C4-2B (cell line): ENCODE results near the gene TWF2.

Source experiments
- ZFX ChIP-seq: fragments of 450-650 bp; IDR thresholded peaks from 2 replicates; pipeline ENCODE4 v1.6.1; 2017
- TF ChIP-seq, protein P1 (sequence below): fragments of 450-650 bp; conservative IDR thresholded peaks from 2 replicates; pipeline ENCODE4 v1.5.1; 2017; ENCODE audit warnings: mild to moderate bottlenecking

DNA sequence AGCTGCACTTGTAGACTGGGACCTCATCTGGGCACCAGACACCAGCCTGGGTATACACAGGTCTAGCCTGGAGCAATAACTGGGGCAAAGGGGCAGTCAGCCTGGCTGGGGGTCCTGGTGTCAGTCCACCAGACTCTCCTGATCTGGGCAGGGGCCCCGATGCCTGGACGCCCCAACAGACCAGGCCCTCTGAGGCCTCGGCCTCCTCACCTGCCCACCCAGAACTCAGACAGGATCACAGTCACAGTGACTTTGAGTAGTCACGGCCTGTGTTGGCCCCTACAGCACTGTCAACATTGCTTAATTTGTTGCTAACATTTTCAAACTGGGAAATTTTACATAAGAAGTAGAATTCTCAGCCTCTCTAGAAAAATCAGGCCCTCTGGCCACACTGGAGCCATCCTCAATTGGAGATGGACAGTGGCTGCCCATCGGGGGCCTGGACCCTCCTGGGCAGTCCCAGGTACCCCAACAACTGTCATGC, 5.8 kb downstream of the TWF2 start:
- TF ChIP-seq, protein P1, sequence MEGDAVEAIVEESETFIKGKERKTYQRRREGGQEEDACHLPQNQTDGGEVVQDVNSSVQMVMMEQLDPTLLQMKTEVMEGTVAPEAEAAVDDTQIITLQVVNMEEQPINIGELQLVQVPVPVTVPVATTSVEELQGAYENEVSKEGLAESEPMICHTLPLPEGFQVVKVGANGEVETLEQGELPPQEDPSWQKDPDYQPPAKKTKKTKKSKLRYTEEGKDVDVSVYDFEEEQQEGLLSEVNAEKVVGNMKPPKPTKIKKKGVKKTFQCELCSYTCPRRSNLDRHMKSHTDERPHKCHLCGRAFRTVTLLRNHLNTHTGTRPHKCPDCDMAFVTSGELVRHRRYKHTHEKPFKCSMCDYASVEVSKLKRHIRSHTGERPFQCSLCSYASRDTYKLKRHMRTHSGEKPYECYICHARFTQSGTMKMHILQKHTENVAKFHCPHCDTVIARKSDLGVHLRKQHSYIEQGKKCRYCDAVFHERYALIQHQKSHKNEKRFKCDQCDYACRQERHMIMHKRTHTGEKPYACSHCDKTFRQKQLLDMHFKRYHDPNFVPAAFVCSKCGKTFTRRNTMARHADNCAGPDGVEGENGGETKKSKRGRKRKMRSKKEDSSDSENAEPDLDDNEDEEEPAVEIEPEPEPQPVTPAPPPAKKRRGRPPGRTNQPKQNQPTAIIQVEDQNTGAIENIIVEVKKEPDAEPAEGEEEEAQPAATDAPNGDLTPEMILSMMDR, result no peak; the same call in 1 of the 2 replicates
- TF ChIP-seq ZFX, result no peak
